RPMI8226 (cell line): ENCODE results near the gene IL3RA.

Experiments used
- DNase-seq: peaks from one replicate; pipeline ENCODE4 v3.0.0-alpha.2; 2015

The IL3RA gene

GRCh38 chrX:1385253-1386223 is 49.0 kb downstream of the IL3RA start:
- no peak for DNase-seq

GRCh38 chrX:1386338-1387127 is 49.9 kb downstream of the IL3RA start:
- no peak for DNase-seq

DNA sequence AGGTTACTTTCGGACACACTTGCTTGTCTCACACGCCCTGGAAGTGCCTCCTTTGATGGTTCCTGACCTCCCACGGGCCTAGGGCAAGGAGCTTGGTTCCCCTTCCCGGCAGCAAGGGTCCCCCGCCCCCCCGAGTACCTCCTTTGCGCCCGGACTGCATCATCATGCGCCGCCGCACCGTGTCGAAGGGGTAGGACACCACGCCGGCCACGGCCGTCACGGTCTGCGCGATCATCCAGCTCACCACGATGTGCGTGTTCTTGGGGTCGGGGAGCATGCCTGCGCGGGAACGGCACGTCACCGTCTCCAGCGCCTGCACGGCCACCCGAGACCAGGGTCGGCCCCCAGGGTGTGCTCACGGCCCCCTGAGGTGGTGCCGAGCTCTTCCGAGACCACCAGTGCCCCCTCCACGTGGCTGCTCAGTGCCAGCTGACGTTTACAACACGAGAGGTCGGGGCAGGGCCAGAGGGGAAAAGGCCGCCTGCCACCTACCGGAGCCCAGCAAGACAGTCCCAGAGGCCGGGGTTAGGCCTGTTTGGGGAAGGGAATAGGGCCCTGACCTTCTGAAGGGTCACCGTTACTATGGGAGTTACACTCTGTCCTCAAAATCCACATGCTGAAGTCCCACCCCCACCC is 50.7 kb downstream of the IL3RA start:
- DNase-seq: no peak

DNA sequence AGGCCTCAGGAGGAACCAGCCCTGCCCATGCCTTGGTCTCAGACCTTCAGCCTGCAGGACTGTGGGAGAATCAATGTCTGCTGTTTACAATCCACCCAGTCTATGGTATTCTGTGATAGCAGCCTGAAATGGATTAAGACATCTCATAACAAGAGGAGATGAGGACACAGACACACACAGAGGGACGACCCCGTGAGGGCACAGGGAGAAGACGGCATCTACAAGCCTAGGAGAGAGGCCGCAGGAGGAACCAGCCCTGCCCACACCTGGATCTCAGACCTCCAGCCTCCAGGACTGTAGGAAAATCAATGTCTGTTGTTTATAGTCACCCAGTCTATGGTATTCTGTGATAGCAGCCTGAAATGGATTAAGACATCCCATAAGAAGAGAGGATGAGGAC is 52.1 kb downstream of the IL3RA start:
- DNase-seq: no peak

DNA sequence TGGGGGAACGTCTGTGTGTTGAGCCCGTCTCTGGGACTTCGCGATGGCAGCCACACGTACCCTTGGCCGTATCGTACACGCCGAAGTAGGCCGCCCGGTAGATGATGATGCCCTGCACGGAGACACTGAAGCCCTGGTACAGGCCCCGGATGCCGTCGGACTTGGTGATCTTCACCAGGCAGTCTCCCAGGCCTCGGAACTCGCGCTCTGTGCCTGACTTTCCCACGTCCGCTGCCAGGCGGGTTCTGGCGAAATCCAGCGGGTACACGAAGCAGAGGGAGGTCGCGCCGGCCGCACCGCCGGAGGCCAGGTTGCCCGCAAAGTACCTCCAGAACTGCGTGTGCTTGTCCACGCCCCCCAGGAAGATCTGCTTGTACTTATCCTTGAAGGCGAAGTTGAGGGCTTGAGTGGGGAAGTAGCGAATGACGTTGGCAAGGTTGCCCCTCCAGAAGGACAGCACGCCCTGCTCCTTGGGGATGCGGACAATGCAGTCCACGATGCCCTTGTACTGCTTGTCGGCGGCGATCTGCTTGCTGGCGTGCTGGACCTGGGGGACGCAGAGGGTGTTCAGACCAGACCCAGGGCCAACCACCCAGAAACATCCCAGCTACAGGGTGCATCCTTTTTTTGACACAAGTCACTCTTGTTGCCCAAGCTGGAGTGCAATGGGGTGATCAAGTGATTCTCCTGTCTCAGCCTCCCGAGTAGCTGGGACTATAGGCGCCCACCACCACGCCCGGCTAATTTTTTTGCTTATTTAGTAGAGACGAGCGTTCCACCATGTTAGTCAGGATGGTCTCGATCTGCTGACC is 52.8 kb downstream of the IL3RA start:
- no peak for DNase-seq

DNA sequence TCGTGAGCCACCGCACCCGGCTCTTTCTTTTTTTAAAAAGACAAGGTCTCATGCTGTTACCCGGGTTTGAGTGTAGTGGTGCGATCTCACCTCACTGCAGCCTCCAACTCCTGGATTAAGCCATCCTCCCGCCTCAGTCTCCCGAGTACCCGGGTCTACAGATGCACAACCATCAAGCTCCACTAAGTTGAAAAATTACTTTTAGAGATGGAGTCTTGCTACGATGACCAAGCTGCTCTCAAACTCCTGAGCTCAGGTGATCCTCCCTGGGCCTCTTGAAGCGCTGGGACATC is 53.4 kb downstream of the IL3RA start:
- DNase-seq: no peak

DNA sequence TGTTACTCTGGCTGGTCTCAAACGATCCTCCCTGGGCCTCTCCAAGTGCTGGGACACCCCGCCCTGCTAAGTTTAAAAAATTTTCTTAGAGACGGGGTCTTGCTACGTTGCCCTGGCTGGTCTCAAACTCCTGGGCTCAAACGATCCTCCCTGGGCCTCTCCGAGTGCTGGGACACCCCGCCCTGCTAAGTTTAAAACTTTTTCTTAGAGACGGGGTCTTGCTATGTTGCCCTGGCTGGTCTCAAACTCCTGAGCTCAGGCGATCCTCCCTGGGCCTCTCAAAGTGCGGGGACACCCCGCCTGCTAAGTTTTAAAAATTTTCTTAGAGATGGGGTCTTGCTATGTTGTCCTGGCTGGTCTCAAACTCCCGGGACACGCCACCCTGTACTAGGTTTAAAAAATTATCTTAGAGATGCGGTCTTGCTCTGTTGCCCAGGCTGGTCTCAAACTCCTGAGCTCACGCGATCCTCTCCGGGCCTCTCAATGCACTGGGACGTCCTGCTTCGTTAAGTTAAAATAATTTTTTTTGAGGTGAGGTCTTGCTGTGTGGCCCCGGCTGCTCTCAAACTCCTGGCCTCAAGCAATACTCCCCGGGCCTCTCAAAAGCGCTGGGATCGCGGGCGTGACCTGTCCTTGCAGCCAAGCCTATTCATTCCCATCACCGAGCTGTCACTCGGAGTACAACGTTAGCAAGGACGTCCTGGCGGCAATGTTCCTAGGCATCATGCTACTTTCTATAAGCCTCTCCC is 54.2 kb downstream of the IL3RA start:
- no peak for DNase-seq

- no peak for DNase-seq
Observed at GRCh38 chrX:1391370-1391706, 54.8 kb downstream of the IL3RA start.

DNA sequence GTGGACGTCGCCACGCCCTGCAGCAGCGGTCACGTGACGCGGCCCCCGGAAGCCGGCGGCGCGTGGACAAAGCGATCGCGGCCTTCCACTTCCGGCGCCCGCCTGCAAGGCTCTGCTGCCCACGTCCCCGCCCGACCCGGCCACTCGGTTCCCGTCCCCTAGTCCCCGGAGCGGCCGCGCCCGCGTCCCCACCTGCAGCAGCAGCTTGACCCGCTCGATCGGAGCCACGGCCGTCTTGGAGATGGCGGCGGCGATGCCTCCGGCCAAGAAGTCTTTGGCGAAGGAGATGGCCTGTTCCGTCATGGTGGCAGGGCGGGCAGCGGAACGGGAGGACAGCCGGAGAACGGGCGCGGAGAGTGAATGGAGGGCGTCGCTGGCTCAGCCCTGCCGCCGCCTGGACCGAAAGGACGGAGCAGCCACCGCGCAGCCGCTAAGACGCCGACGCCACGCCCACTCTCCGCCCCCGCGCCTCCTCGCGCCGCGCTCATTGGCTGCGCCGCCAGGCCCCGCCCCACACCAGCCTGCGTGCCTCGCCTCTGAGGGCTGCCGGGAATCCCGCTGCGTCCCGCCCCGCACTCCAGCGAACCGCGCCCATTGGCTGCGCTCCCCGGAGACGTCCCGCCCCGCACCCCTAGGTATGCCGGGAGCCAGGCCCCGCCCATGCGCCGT is 55.3 kb downstream of the IL3RA start, which contains the start of gene SLC25A6:
Gene SLC25A6, minus strand, starts transcription at position 407 of the 669 bp plus-strand sequence. Its CDS starts 104 bp downstream, at position 303.
- DNase-seq: peak; percentile 99

- peak; percentile 81 for DNase-seq
Observed at GRCh38 chrX:1392376-1393068, 55.9 kb downstream of the IL3RA start.

- DNase-seq: no peak
Observed at GRCh38 chrX:1393871-1394615, 57.5 kb downstream of the IL3RA start.

- no peak for DNase-seq
Observed at GRCh38 chrX:1394731-1395501, 58.3 kb downstream of the IL3RA start.

GRCh38 chrX:1395646-1396216 is 59.1 kb downstream of the IL3RA start:
- DNase-seq: no peak

GRCh38 chrX:1397001-1397400 is 60.4 kb downstream of the IL3RA start:
- DNase-seq: no peak

GRCh38 chrX:1397441-1398270 is 61.1 kb downstream of the IL3RA start:
- DNase-seq: no peak

GRCh38 chrX:1398431-1399340 is 62.1 kb downstream of the IL3RA start:
- DNase-seq: no peak

- DNase-seq: no peak
Observed at GRCh38 chrX:1400049-1400448, 63.5 kb downstream of the IL3RA start.
